ENCODE results near the gene TTYH2.
"Not testable (repeated sequence)": the region's sequence is repeated elsewhere in the genome, so short reads cannot be mapped to it uniquely, and the experiment has no call there.

The TTYH2 gene

DNA sequence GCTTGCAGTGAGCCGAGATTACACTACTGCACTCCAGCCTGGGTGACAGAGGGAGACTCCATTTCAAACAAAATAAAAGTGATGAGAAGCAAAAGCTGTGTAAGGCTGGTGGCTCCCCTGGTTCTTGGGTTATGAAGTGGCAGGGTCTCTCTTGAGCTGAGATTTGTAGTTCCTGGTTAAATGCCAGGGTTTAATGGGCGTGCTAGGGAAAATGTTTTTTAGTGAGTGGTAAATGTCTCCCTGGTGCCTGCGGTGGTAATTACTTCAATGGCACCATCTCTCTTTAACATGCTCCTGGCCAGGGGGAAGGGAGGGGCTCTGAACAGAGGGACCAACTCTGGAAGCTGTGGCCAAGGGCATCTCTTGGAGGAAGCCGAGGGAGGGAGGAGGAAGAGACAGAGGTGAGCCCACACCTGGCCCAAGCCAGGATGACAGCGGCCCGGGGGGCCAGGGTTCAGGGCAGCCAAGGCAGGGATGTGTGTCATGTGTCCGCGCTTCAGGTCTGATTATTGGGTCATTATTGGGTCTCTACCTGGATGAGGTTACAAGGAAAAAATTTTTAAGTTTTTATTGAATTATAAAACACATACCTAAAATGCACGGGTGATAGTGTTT lies 27.7 kb upstream of the TTYH2 start:
- no peak for DNase-seq (ENCODE audit: low read depth in 2 of 2)
- H3K4me3 ChIP-seq (replicated peaks in 1 of 2; ENCODE audit: low read depth in 2 of 2, low read length in 2 of 2): no peak overlapping the region
- TF ChIP-seq, protein P1, sequence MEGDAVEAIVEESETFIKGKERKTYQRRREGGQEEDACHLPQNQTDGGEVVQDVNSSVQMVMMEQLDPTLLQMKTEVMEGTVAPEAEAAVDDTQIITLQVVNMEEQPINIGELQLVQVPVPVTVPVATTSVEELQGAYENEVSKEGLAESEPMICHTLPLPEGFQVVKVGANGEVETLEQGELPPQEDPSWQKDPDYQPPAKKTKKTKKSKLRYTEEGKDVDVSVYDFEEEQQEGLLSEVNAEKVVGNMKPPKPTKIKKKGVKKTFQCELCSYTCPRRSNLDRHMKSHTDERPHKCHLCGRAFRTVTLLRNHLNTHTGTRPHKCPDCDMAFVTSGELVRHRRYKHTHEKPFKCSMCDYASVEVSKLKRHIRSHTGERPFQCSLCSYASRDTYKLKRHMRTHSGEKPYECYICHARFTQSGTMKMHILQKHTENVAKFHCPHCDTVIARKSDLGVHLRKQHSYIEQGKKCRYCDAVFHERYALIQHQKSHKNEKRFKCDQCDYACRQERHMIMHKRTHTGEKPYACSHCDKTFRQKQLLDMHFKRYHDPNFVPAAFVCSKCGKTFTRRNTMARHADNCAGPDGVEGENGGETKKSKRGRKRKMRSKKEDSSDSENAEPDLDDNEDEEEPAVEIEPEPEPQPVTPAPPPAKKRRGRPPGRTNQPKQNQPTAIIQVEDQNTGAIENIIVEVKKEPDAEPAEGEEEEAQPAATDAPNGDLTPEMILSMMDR (IDR thresholded peaks at IDR 0.05; ENCODE audit: low read depth, low read length): no peak

DNA sequence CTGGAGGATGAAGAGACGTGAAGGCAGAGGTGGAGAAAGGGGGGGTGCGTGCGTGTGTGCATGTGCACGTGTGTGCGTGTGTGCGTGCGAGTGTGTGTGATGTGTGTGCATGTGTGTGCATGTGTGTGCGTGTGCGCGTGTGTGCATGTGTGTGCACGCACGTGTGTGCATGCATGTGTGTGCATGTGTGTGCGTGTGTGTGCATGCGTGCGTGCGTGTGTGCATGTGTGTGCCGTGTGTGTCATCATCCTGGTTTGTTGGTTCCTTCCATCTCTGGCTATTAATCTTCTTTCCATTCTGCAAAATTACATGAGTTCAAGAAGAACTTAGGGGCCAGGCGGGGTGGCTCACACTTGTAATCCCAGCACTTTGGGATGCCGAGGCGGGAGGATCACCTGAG lies 26.9 kb upstream of the TTYH2 start:
- TF ChIP-seq, protein P1 (IDR thresholded peaks at IDR 0.05; ENCODE audit: low read depth, low read length): no peak
- DNase-seq (ENCODE audit: low read depth in 2 of 2): no peak
- no peak overlapping the region for H3K4me3 ChIP-seq (replicated peaks in 1 of 2; ENCODE audit: low read depth in 2 of 2, low read length in 2 of 2)

DNA sequence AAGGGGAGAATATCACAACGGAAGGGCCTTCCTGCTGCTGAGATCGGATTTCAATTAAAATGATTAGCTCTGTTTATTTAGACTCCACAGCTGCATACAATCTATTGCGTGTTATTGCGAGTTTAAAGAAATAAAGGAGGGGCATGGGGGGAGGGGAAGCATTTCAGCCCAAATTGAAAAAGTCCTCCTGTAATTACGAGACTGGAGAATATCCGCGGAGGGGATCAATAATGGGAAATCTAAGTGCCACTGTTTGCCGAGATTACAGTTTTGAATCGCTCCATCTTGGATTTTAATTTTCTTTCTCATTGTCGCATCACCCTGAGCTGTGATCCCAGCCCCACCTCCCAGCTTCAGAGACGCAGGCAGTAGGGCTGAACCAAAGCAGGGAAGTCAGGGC lies 25.6 kb upstream of the TTYH2 start:
- no peak overlapping the region for H3K4me3 ChIP-seq (replicated peaks in 1 of 2; ENCODE audit: low read depth in 2 of 2, low read length in 2 of 2)
- TF ChIP-seq, protein P1 (IDR thresholded peaks at IDR 0.05; ENCODE audit: low read depth, low read length): no peak
- no peak for DNase-seq (ENCODE audit: low read depth in 2 of 2)

DNA sequence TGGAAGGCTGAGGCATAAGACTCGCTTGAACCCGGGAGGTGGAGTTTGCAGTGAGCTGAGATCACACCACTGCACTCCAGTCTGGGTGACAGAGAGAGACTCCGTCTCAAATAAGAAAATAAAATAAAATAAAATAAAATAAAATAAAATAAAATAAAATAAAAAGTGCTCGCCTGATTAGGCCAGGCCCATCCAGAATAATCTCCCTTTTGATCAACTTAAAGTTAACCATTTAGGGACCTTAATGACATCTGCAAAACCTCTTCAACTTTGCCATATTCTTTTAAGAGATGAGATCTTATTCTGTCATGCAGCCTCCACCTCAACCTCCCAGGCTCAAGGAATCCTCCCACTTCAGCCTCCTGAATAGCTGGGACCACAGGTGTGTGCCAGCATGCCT lies 24.7 kb upstream of the TTYH2 start:
- H3K4me3 ChIP-seq (replicated peaks in 1 of 2; ENCODE audit: low read depth in 2 of 2, low read length in 2 of 2); DNase-seq (ENCODE audit: low read depth in 2 of 2): not testable (repeated sequence)

DNA sequence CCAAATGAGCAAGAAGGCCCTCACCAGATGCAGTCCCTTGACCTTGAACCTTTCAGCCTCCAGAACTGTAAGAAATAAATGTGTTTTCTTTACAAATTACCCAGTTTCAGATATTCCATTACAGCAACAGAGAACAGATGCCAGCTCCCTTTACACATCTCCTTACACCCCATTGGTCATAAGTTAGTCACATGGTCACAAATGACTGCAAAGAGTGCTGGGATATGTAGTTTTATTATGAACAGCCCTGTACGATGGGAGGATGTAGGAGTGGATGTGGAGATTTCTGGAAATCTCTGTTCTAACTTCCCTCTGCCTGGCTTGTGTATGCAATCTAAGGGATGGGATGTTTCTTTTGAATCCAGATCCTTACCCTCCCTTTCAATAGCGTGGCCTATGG lies 23.2 kb upstream of the TTYH2 start:
- H3K4me3 ChIP-seq (replicated peaks in 1 of 2; ENCODE audit: low read depth in 2 of 2, low read length in 2 of 2): no peak overlapping the region
- TF ChIP-seq, protein P1 (IDR thresholded peaks at IDR 0.05; ENCODE audit: low read depth, low read length): no peak
- peak; percentile 69 to 73 for DNase-seq (ENCODE audit: low read depth in 2 of 2)

DNA sequence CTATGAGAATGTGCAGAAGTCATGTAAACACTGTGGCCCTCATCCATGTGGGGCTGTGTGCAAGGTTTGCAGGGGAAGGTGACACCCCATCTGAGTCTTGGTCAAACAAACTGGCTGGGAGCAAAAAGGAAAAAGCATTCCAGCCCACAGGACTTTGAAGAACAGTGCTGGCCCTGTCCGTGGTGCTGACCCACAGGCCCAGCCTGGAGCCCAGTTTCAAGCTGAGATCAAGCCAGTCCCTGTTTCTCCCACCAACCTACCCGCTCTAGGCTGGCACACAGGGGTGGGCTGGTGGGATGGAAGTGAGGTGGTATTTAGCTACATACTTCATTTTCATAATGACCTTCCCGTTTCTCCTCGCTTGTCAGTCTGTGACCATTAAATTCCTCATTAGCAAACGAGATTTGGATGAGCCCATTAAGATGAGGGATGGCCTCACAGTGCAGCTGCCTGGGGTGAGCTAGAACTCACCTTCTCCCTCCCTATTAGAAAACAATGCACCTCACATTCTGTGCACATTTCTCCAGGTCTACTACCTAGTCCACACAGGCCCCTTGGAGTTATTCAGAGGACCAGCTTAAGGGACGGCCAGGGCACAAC lies 22.5 kb upstream of the TTYH2 start:
- H3K4me3 ChIP-seq (replicated peaks in 1 of 2; ENCODE audit: low read depth in 2 of 2, low read length in 2 of 2): no peak overlapping the region
- TF ChIP-seq, protein P1 (IDR thresholded peaks at IDR 0.05; ENCODE audit: low read depth, low read length): no peak
- DNase-seq (ENCODE audit: low read depth in 2 of 2): peak in 1 of 2 donors; percentile 31

DNA sequence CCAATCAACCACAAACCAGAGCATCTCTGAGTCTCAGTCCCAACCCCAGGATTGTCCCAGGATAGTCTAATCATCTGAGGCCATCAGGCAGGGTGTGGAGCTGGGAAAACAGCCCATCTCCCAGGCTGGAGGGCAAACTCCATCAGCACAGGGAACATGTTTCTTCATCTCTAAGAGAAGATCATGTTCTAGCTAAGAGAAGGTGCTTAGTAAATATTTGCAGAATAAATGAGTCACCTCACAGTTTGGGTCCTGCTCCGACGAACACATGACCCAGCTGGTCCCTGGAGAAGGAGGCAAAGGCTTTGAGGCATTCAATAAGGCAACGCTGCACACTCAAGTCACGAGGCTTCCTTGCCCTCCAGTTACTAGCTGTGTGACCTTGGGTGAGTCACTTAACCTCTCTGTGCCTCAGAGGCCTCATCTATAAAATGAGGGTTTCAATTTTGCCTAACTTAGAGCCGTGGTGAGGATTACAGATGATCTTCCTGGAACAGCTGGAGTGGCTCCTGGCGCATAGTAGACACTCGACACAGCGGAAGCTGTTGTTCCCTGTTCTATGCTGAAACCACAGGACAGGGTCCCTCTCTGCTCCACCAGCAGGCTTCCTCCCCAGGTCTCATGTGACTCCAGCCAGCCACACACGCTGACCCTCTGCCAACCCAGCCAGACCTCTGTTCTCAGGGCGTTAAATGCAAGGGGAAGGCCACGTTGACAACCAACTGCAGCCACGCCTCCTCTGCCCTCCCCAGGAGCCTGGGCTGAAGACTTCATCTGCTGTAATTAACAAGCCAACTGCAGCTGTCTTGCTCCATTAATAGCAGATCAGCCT lies 20.2 kb upstream of the TTYH2 start:
- TF ChIP-seq, protein P1 (IDR thresholded peaks at IDR 0.05; ENCODE audit: low read depth, low read length): no peak
- H3K4me3 ChIP-seq (replicated peaks in 1 of 2; ENCODE audit: low read depth in 2 of 2, low read length in 2 of 2): no peak overlapping the region
- peak in 1 of 2 donors; percentile 65 for DNase-seq (ENCODE audit: low read depth in 2 of 2)

Data from cardiac fibroblast (primary cell).